Urinary bladder (tissue), 4 donors: Measurements from ENCODE around the gene USP36. TPM values are rescaled to one million over a fixed set of nuclear protein-coding genes. Genes with fewer than 3 reads are reported as not detected.
"Not testable (repeated sequence)": the region's sequence is repeated elsewhere in the genome, so short reads cannot be mapped to it uniquely, and the experiment has no call there.

Source experiments
- DNase-seq: peaks from one replicate; pipeline ENCODE4 v3.0.0-alpha.2; 2015; ENCODE audit errors: extremely low spot score
- H3K27ac ChIP-seq: one replicate; pipeline ENCODE4 v1.5.1; 2013; ENCODE audit warnings: low read depth, mild to moderate bottlenecking, moderate library complexity
- H3K36me3 ChIP-seq: one replicate; pipeline ENCODE4 v1.6.1; 2013; ENCODE audit warnings: mild to moderate bottlenecking, moderate library complexity; ENCODE audit not compliant: insufficient read depth
- H3K4me1 ChIP-seq: one replicate; pipeline ENCODE4 v1.6.1; 2013; ENCODE audit warnings: mild to moderate bottlenecking, moderate library complexity; ENCODE audit not compliant: insufficient read depth
- H3K4me3 ChIP-seq: one replicate; pipeline ENCODE4 v1.5.1; 2013; ENCODE audit warnings: low read depth, low read length
- WGBS: extraction: QIAGEN DNeasy Blood & Tissue Kit; methylation state at CpG from one replicate; pipeline ENCODE4 v1.1.7; 2013; 5-methylcytosine and 5-hydroxymethylcytosine counted together
- polyA plus RNA-seq: library from polyadenylated mRNA; stranded (reverse); fragments of 200-250 nt; gene quantifications from one replicate; pipeline ENCODE4 v1.2.3, GENCODE V29; 2013
- total RNA-seq: library from RNA; depleted of rRNA; stranded (reverse); fragments of >200 nt; gene quantifications from one replicate; pipeline ENCODE4 v1.2.3, GENCODE V29; 2014
- donor health status: healthy with polysubstance abuse.
- donor health status: healthy.

The USP36 gene
- total RNA-seq: 27.3 TPM
- polyA plus RNA-seq: 28.0 TPM

DNA sequence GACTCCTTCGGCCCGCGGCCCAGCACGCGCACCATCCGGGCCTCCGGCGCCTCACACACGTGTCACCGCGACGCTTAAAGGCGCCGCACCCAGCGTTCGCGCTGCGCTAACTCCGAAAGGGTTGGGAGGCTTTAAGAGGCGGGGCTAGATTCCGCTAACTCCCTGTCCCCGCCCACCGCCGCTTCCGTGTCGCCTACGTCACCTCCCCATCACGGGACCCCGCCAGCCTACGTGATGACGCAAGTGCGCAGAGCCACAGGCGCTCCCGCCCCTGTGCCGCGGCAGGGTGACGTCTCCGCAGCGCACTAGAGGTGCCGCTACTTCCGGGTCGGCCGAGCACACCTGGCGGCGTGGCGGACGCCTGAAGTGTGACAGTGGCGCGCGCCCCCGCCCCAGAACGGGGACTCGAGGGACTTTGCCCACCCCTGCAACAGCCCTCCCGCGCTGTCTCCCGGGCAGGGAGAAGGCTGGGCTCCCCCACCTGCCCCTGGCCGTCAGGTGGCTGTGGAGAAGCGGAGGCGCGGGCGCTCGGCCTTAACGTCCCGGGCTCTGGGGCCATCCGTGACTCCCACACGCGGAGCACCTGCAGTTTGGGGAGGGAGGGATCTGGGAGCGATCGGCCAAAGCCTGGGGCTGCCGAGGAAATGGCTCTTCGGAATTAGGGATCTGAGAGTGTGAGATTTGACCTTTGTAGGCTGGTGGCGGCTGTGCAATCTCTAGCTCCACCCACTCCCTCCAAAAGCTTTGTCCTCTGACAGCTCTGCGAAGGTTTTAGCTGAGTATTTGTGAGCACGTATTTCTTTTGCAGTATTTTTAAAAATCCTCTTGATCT lies at the start of gene USP36:
Gene USP36 (minus strand): TSS at position 35 of the 832 bp plus-strand sequence. CDS start 4,451 bp downstream, outside the sequence.
- DNase-seq: peak; percentile 96
- Histone ChIP-seq H3K36me3 (no peaks in the 10 kb centered on the region), H3K4me1 (no peaks in the 10 kb centered on the region), H3K4me3 (peak within 1 kb of the TSS; percentile 81), H3K27ac (peak within 1 kb of the TSS; percentile 97)
- WGBS: under 1% methylated on average over 74 of the region's 74 CpGs

DNA sequence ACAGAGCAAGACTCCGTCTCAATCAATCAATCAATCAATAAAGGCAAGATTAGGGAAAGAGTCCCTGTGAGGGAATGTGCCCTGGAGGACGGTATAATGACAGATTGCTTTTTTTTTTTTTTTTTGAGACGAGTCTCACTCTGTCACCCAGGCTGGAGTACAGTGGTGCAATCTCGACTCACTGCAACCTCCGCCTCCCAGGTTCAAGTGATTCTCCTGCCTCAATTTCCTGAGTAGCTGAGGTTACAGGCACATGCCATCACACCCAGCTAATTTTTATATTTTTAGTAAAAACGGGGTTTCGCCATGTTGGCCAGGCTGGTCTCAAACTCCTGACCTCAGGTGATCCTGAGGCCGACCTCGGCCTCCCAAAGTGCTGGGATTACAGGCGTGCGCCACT lies 49.5 kb upstream of the USP36 start:
- not testable (repeated sequence) for H3K27ac ChIP-seq, H3K4me3 ChIP-seq, DNase-seq, H3K36me3 ChIP-seq, H3K4me1 ChIP-seq
- 92% methylated on average over 11 of the region's 11 CpGs for WGBS

DNA sequence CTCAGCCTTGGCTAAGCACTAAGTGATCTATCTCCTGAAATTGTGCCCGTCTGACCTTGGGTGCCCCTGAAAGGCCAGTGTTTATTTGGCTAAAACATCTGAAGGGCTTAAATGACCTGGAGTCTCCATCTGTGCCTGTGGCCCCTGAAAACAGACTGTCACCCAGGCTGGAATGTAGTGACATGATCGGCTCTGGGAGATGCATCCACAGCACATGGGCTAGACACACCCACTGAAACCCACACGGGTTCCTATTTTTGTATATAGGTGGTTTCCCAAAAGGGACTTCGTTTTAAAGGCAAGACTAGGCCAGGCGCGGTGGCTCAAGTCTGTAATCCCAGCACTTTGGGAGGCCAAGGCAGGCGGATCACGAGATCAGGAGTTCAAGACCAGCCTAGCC lies 48.9 kb upstream of the USP36 start:
- H3K4me3 ChIP-seq: no peak overlapping the region
- H3K4me1 ChIP-seq: no peaks in the 10 kb centered on the region
- no peaks in the 10 kb centered on the region for H3K36me3 ChIP-seq
- 55% methylated on average over 8 of the region's 8 CpGs for WGBS
- H3K27ac ChIP-seq: no peak overlapping the region
- no peak for DNase-seq

DNA sequence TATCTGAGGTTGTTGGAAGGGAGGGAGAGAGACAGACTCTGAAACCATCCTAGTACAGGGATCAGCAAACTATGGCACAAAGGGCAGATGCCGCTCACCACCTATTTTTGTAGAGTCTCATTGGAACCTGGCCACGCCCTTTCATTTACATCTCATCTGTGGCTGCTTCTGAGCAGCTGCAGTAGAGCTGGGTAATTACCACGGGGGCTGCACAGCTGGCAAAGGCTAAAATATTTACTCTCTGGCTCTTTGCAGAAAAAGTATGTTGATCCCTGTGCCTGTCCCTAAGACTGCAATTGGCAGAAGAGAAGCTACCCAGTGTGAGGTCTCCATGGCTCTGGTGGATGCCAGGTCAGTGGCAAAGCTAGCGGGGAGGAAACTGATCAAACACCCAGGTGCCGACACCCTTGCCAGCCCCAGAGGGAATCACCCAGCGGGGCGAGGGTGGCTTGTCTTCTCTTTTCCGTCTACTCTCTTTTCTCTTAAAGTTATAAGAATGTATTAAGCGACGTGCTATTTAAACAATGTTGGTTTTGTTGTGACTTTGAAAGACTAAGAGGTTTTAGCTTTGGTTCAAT lies 48.4 kb upstream of the USP36 start:
- no peak for DNase-seq
- Histone ChIP-seq H3K4me3 (no peak overlapping the region), H3K36me3 (no peaks in the 10 kb centered on the region), H3K4me1 (no peaks in the 10 kb centered on the region), H3K27ac (no peak overlapping the region)
- WGBS: 78% methylated on average over 10 of the region's 10 CpGs

DNA sequence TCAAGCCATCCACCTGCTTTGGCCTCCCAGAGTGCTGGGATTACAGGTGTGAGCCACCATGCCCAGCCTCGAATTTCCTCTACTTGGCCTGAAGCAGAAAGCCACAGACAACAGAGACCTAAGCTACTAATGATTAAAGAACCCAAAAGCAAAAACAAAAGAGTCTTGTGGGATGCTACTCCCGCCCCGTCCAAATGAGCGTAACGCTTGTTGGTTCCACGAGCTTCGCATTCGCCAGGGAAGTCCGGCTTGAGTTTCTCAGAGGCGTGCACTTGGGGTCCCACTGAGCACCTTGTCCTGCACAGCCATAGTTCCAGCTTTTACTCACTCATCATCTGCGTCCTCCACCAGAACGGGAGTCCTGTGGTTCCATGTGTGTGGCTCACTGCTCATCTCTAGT lies 46.3 kb upstream of the USP36 start:
- 94% methylated on average over 12 of the region's 12 CpGs for WGBS

DNA sequence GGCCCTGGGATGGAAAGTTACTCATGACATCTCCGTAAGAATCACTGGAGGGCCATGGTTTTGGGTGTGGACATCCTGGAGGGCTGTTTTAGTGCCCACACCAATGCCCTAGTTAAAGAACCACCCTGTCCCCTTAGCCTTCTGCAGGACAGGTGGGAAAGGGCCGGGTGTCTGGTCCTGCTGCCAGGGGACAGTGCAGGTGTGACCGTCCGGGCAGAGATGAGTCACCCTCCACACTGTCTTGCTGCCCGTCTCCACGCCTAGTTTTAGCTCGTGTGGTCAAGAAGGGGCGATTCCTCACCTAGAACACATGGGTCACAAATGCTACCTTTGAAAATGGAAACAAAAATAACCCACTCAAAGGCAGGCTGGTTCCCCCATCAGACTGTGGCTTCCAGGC lies 45.3 kb upstream of the USP36 start:
- Histone ChIP-seq H3K4me3 (no peak overlapping the region), H3K27ac (no peak overlapping the region), H3K4me1 (no peaks in the 10 kb centered on the region), H3K36me3 (no peaks in the 10 kb centered on the region)
- 88% methylated on average over 8 of the region's 8 CpGs for WGBS
- no peak for DNase-seq

More for the DNA sequence above, 46.3 kb upstream of the USP36 start:
- no peaks in the 10 kb centered on the region for H3K36me3 ChIP-seq
- no peak overlapping the region for H3K27ac ChIP-seq
- H3K4me1 ChIP-seq: no peaks in the 10 kb centered on the region
- no peak for DNase-seq
- no peak overlapping the region for H3K4me3 ChIP-seq

DNA sequence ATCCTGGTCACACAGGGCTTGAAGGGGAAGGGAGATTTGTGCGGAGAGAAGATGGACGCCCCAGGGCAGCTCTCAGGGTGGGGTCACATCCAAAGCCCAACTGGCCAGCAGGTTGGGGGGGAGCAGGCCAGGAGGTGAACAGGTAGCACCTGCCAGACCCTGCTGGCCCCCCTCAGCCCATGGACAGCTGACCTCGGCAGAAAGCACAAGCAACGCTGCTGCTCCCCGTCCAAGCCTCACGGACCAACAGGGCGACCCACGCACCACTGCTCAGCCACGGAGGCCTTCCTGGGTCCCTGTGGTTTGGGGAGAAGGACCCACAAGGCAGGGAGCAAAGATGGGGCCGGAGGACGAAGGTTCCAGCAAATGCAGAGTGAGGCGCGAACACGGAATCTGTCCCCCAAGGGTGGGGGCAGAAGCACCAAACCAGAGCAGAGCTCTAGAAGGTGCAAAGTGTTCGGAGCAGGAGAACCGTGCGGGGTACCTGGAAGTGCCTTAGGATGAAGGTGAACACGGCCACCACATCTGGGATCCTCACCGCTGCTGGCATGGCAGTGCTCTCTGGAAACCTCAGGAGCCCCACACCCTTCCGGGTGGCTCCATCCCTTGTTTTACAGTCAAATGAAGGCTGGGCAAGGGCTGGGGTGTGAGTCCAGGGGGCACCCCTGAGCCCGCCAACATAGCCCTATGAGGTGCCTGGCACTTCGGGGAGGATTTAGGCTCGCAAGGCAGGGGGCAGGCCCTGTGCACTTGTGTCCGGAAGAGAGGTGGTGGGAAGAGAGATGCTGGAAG lies 44.5 kb upstream of the USP36 start:
- Histone ChIP-seq H3K4me1 (no peaks in the 10 kb centered on the region), H3K36me3 (no peaks in the 10 kb centered on the region), H3K4me3 (no peak overlapping the region), H3K27ac (no peak overlapping the region)
- 84% methylated on average over 24 of the region's 24 CpGs for WGBS
- no peak for DNase-seq

DNA sequence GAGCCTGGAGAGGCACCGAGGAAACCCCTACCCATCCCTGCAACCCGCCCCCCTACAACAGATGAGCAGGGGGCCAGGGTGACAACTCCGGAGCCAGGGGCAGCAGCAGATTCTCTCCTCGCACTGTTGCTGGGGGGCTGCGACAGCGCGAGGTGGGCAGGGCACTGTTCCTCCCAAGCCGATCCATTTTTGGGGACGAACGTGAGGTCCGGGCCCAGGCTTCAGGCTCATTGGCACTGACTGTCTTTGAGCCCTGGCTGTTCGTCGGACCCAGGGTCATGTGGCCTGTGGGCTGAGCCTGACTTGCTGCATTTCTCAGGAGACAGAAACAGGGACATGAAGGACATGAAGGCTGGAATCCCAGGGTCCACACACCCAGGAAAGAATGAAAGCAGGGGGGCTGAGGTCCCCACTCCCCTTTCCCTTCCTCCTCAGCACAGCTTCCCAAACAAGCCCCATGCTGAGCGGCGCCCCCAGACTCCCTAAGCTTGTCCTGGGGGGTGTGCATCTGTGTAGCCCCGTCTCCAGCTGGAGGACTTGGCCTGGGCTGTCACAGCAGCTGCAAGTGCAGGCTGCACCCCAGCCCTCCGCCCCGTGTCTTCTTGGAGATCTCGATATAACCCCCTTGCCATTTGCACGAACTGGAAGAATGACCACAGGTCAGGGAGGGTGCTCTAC lies 43.7 kb upstream of the USP36 start:
- Histone ChIP-seq H3K4me3 (no peak overlapping the region), H3K36me3 (no peaks in the 10 kb centered on the region), H3K27ac (peak overlapping the region; percentile 84), H3K4me1 (no peaks in the 10 kb centered on the region)
- 22% methylated on average over 20 of the region's 20 CpGs for WGBS
- DNase-seq: no peak

DNA sequence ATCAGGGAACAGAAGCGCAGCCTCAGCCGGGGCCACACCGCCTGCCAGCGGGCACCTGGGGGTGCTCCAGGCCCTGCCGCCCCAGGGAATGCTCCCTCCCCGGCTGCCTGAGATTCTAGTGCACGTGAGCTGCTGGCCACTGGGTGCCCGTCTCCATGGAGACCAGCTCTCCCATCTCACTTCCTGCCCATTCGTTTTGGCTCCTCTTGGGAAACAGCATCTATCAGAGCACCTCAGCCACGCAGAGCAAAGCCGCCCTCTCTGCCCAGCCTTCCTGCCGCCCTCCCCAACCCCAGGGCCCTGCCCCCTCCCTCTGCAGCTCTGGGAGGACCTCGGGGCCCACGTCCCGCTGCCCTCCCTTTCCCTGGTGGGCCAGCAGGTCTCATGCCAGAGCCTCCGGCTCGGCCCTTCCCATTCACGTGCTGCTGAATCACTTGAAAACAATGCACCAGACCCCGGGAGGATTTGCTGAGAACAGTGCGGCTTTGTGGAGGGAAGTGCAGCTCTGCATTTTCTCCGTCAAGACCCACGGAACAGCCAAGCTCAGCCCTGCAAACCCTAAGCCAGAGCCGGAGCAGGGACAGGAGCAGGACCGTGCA lies 43.0 kb upstream of the USP36 start:
- Histone ChIP-seq H3K27ac (peak overlapping the region; percentile 84), H3K36me3 (no peaks in the 10 kb centered on the region), H3K4me3 (no peak overlapping the region), H3K4me1 (no peaks in the 10 kb centered on the region)
- WGBS: 7% methylated on average over 24 of the region's 24 CpGs
- peak; percentile 66 for DNase-seq

DNA sequence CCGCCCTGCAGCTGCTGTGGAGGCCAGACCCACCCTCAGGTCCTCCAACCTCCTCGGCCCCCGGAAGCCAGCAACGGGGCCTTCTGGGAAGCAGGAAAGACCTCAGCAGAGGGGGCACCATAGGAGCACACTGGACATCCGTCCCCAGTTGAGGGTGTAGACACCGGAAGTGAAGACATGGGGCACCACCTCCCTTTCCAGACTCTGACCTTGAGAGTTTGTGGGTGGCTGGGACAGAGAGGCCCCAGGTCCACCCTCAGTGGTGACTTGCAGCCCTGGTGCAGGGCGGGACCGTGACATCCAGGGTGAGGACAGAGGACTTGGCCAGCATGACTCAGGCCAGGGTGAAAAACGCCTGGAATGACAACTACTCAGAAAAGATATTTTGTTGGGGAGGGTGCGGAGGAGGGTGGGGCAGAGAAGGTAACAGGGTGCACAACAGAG lies 42.5 kb upstream of the USP36 start:
- DNase-seq: no peak
- 11% methylated on average over 10 of the region's 10 CpGs for WGBS
- H3K36me3 ChIP-seq: no peaks in the 10 kb centered on the region
- H3K4me1 ChIP-seq: no peaks in the 10 kb centered on the region
- peak overlapping the region; percentile 84 for H3K27ac ChIP-seq
- no peak overlapping the region for H3K4me3 ChIP-seq

DNA sequence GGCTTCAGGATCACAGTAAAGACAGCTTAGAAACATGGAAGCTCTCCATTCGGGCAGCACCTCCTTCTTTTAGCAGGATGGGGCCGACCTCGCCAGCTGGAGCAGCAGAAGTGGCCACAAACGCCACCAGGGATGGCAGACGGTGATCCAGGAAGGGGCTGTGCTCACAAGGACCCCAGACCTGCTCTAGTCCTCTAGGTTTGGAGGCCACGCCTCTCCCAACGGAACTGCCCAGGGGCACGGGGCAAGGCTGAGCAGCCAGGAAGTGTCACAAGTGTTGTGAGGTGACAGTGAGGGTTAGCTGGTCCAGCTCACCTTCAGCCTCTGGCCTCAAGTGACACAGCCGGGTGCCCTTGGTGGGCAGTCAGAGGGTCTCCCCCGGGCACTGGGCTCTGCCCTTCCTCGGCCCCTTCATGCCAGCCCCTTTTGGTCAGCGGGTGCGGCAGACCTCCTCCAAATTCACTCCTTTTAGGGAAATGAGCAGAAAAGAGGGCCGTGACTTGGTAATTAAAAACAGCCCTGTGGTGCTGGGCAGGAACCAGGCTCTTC lies 42.0 kb upstream of the USP36 start:
- Histone ChIP-seq H3K36me3 (no peaks in the 10 kb centered on the region), H3K4me3 (no peak overlapping the region), H3K4me1 (no peaks in the 10 kb centered on the region), H3K27ac (peak overlapping the region; percentile 84)
- 27% methylated on average over 14 of the region's 14 CpGs for WGBS
- DNase-seq: no peak

DNA sequence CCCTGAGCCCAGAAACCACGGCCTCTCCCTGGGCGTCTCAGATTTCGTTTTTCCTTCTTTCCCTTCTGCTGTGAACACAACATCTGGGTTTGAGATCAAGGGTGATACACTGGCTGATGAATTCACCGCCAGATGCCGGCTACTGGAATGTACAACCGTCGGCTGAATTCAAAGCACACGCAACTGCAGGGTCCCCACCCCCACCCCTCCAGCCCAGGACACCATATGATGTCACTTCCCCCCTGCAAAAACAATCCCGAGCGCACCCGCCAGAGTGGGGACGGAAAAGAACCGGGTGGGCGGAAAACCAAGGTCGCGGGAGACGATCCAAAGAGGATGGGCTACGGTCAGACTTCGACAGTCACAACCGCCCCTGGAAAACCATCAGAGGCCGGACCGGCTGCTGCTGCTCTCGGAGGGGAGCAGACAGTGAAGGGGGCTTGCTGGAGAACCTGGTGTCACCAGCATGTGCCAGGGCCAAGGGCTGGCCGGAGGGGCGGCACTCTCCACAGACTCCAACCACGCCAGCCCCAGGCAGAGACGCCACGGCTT lies 39.1 kb upstream of the USP36 start:
- no peaks in the 10 kb centered on the region for H3K4me1 ChIP-seq
- peak; percentile 47 for DNase-seq
- H3K4me3 ChIP-seq: no peak overlapping the region
- no peaks in the 10 kb centered on the region for H3K36me3 ChIP-seq
- 18% methylated on average over 28 of the region's 28 CpGs for WGBS
- peak overlapping the region; percentile 66 for H3K27ac ChIP-seq
